Smooth muscle cell (in vitro differentiated cells): Measurements from ENCODE around the gene CDH4. TPM values are rescaled to one million over a fixed set of nuclear protein-coding genes. Genes with fewer than 3 reads are reported as not detected.

ENCODE experiments used
- DNase-seq: peaks from one replicate; lab custom pipeline; 2025; ENCODE audit not compliant: unreplicated experiment; lab: John Stamatoyannopoulos, UW
- H2AFZ ChIP-seq: fragments of 200-600 bp; sonication (generic); 2 replicates; pipeline ENCODE4 v1.6.0; 2016; ENCODE audit warnings: antibody characterized with exemption, low read depth, mild to moderate bottlenecking
- H3F3A ChIP-seq: fragments of 200-600 bp; sonication (generic); 2 replicates; pipeline ENCODE4 v1.6.0; 2017; ENCODE audit warnings: antibody characterized with exemption, low read depth
- H3K27ac ChIP-seq: fragments of 200-600 bp; sonication (generic); 2 replicates; pipeline ENCODE4 v1.5.1; 2016; ENCODE audit warnings: low read depth, mild to moderate bottlenecking
- H3K27me3 ChIP-seq: fragments of 200-600 bp; sonication (generic); 2 replicates; pipeline ENCODE4 v1.6.1; 2016; ENCODE audit warnings: low read depth, mild to moderate bottlenecking
- H3K36me3 ChIP-seq: fragments of 200-600 bp; sonication (generic); 2 replicates; pipeline ENCODE4 v1.5.1; 2016; ENCODE audit warnings: low read depth
- H3K4me1 ChIP-seq: fragments of 200-600 bp; sonication (generic); 2 replicates; pipeline ENCODE4 v1.5.1; 2016; ENCODE audit warnings: low read depth
- H3K4me2 ChIP-seq: fragments of 200-600 bp; sonication (generic); 2 replicates; pipeline ENCODE4 v1.6.0; 2016; ENCODE audit warnings: mild to moderate bottlenecking
- H3K4me3 ChIP-seq: fragments of 200-600 bp; sonication (generic); 2 replicates; pipeline ENCODE4 v1.5.1; 2016; ENCODE audit warnings: mild to moderate bottlenecking
- H3K79me2 ChIP-seq: fragments of 200-600 bp; sonication (generic); 2 replicates; pipeline ENCODE4 v1.6.0; 2016; ENCODE audit warnings: low read depth, mild to moderate bottlenecking
- H3K9ac ChIP-seq: fragments of 200-600 bp; sonication (generic); 2 replicates; pipeline ENCODE4 v1.6.0; 2016; ENCODE audit warnings: low read depth
- H3K9me3 ChIP-seq: fragments of 200-600 bp; sonication (generic); replicated peaks from 2 replicates; pipeline ENCODE4 v1.5.1; 2016; ENCODE audit warnings: low read depth
- H4K20me1 ChIP-seq: fragments of 200-600 bp; sonication (generic); 2 replicates; pipeline ENCODE4 v1.6.0; 2016; ENCODE audit warnings: low read depth
- WGBS: methylation state at CpG from one replicate; pipeline ENCODE4 v1.1.7; 2016; ENCODE audit warnings: low lambda C conversion rate; 5-methylcytosine and 5-hydroxymethylcytosine counted together
- polyA plus RNA-seq: library from polyadenylated mRNA; unstranded; fragments of >200 nt; fragmentation: Nextera tagmentation; extraction: Ambion mirVana; gene quantifications from 2 replicates; pipeline ENCODE4 v1.2.1, GENCODE V29; 2016
- total RNA-seq: library from RNA; depleted of rRNA; stranded (reverse); fragments of >200 nt; gene quantifications from 2 replicates; pipeline ENCODE4 v1.2.3, GENCODE V29; 2014
- TF ChIP-seq, protein P1 (sequence below): fragments of 200-600 bp; sonication (generic); IDR thresholded peaks from 2 replicates; pipeline ENCODE4 v1.5.1; 2017; ENCODE audit warnings: borderline replicate concordance, mild to moderate bottlenecking, antibody characterized with exemption; ENCODE audit not compliant: insufficient read depth, poor library complexity, severe bottlenecking

CDH4 gene
- total and polyA plus RNA-seq, 2 experiments from 2014 or later, result 0.03 to 0.04 TPM

DNA sequence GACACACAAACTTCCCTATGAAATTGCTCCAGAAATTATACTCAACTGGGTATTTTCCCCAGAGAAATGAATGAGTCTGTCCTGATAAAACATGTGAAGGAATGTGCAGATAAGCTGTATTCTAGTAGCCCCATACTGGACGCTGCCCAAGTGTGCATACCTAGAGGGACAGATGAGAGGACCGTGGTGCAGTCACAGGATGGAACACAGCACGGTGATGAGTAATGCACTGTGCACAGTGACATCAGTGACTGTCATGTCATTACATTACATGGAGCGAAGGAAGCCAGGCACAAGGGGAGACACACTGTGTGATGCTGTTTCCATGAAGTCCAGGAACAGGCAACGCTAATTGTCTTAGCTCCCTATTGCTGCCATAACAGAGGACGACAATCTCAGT lies 155.5 kb downstream of the CDH4 start:
- Histone ChIP-seq H3K9ac (no peak overlapping the region), H3K27ac (no peak overlapping the region), H2AFZ (no peak overlapping the region), H3K4me3 (no peak overlapping the region), H3K36me3 (no peaks in the 10 kb centered on the region), H4K20me1 (no peaks in the 10 kb centered on the region), H3K27me3 (no peaks in the 10 kb centered on the region), H3K4me1 (no peaks in the 10 kb centered on the region), H3K4me2 (no peak overlapping the region), H3K9me3 (no peaks in the 10 kb centered on the region), H3F3A (no peaks in the 10 kb centered on the region), H3K79me2 (no peaks in the 10 kb centered on the region)
- WGBS, result 82% methylated on average over 6 of the region's 6 CpGs
- DNase-seq, result no peak
- TF ChIP-seq, protein P1, sequence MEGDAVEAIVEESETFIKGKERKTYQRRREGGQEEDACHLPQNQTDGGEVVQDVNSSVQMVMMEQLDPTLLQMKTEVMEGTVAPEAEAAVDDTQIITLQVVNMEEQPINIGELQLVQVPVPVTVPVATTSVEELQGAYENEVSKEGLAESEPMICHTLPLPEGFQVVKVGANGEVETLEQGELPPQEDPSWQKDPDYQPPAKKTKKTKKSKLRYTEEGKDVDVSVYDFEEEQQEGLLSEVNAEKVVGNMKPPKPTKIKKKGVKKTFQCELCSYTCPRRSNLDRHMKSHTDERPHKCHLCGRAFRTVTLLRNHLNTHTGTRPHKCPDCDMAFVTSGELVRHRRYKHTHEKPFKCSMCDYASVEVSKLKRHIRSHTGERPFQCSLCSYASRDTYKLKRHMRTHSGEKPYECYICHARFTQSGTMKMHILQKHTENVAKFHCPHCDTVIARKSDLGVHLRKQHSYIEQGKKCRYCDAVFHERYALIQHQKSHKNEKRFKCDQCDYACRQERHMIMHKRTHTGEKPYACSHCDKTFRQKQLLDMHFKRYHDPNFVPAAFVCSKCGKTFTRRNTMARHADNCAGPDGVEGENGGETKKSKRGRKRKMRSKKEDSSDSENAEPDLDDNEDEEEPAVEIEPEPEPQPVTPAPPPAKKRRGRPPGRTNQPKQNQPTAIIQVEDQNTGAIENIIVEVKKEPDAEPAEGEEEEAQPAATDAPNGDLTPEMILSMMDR, result no peak

DNA sequence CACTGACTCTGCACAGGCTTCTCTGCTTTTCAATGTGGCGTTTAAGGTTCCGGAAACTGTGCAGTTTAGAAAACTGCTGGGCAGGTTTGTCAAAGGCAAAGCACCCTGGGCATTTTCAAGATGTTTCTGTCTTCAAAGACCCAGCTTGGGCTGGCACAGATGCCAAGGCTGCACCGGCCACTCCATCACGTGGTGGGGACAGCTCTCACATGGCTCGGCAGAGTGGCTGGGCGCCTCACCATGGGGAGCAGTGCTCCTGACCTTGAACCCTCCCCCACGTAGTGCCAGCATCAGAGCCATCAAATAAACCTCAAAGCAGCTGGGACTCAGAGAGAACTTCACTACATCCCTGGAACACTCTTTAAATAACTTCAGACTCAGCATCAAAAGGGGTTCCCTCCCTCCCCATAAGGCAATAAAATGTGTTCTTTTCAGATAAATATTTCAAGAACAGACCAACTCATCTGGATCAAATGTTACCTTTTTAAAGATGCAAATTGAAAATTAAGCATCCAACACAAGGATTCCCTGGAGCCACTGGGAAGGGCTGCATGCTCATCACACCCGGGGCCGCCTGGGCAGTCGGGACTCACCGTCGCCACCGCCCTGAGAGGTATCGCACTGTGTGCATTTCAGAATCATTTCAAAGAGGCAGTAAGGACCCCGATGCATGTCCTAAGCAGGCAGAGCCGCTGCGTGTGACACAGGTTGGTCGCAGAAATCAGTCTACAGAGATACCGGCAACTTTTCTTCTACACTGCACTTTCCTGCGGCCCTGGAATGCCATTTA lies 157.1 kb downstream of the CDH4 start:
- Histone ChIP-seq H3K4me2 (no peak overlapping the region), H3F3A (no peaks in the 10 kb centered on the region), H3K36me3 (no peaks in the 10 kb centered on the region), H3K4me3 (no peak overlapping the region), H3K27ac (no peak overlapping the region), H2AFZ (no peak overlapping the region), H4K20me1 (no peaks in the 10 kb centered on the region), H3K27me3 (no peaks in the 10 kb centered on the region), H3K4me1 (no peaks in the 10 kb centered on the region), H3K9ac (no peak overlapping the region), H3K79me2 (no peaks in the 10 kb centered on the region), H3K9me3 (no peaks in the 10 kb centered on the region)
- TF ChIP-seq, protein P1, result no peak
- no peak for DNase-seq
- 89% methylated on average over 20 of the region's 20 CpGs for WGBS

GRCh38 chr20:61411743-61412142 lies 159.7 kb downstream of the CDH4 start:
- Histone ChIP-seq H3K36me3 (no peaks in the 10 kb centered on the region), H3K27me3 (no peaks in the 10 kb centered on the region), H3K4me3 (no peak overlapping the region), H3K9me3 (no peaks in the 10 kb centered on the region), H3K79me2 (no peaks in the 10 kb centered on the region), H3K4me1 (no peaks in the 10 kb centered on the region), H3K27ac (no peak overlapping the region), H2AFZ (no peak overlapping the region), H3K4me2 (no peak overlapping the region), H3F3A (no peaks in the 10 kb centered on the region), H3K9ac (no peak overlapping the region), H4K20me1 (no peaks in the 10 kb centered on the region)
- WGBS, result 94% methylated on average over 4 of the region's 4 CpGs
- TF ChIP-seq, protein P1, result no peak
- DNase-seq, result no peak

GRCh38 chr20:61413752-61414151 lies 161.7 kb downstream of the CDH4 start:
- DNase-seq, result no peak
- Histone ChIP-seq H3K27me3 (no peaks in the 10 kb centered on the region), H3K4me3 (no peak overlapping the region), H3K4me1 (no peaks in the 10 kb centered on the region), H3K36me3 (no peaks in the 10 kb centered on the region), H2AFZ (no peak overlapping the region), H3F3A (no peaks in the 10 kb centered on the region), H3K9ac (no peak overlapping the region), H4K20me1 (no peaks in the 10 kb centered on the region), H3K9me3 (no peaks in the 10 kb centered on the region), H3K27ac (no peak overlapping the region), H3K4me2 (no peak overlapping the region), H3K79me2 (no peaks in the 10 kb centered on the region)
- TF ChIP-seq, protein P1, result no peak
- 94% methylated on average over 4 of the region's 4 CpGs for WGBS
